Glomerular endothelial cell (primary cell): ENCODE measurements around the gene FIG4. TPM values are rescaled to one million over a fixed set of nuclear protein-coding genes. Genes with fewer than 3 reads are reported as not detected.
"Not testable (repeated sequence)": the region's sequence is repeated elsewhere in the genome, so short reads cannot be mapped to it uniquely, and the experiment has no call there.

ENCODE experiments used
- DNase-seq: peaks from one replicate; pipeline ENCODE4 v3.0.0-alpha.2; 2011; ENCODE audit warnings: low read depth, low spot score; ENCODE audit errors: extremely low read depth
- total RNA-seq: library from RNA; depleted of rRNA; stranded (reverse); fragments of >200 nt; gene quantifications from 2 replicates; pipeline ENCODE4 v1.2.3, GENCODE V29; 2015

Gene FIG4
- 12.8 and 18.9 TPM in 2 replicates for total RNA-seq

DNA sequence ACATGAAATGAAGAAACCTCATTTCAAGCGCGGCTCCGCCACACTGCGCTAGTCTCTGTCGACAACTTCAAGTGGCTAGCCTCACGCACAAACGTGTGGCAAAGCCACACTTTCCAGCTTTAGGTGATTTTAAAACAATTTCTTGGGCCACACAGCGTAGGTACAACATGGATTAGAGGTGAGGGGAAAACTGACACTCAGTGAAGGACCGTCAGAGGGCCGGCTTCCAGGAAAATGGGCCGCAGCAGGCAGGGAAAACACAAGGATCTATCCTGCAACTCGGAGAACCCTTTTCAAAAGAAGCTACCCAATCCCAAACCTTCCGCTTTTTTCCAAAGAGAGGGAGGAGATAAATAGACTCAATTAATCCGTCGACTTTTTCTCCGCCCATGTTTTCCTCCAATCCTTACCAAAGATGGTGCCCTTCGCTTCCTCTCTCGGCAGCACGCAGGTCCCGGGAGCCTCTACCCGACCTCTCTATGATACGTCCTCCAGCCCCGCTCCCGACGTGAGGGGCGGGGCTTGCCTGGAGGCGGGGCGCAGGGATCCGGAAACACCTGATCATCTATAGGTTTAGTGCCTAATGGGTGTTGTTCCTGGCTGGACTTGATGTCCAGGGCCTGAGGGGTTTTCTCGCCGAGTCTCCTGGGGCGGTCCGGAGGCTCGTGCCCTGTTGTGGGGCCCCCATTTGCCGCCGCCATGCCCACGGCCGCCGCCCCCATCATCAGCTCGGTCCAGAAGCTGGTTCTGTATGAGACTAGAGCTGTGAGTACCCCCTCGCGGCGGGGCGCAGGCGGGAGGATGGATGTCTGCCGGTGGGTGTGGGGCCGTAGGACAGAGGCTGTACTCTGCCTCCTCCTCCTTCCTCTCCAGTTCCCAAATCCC lies at the start of gene FIG4, which contains the start of gene AK9:
Gene FIG4, plus strand, starts transcription at position 560 of the 885 bp plus-strand sequence. Its CDS starts 140 bp downstream, at position 700.
Gene AK9, minus strand, starts transcription at position 466 of the 885 bp plus-strand sequence. CDS start 15,457 bp downstream, outside the sequence.
- no peak for DNase-seq

- DNase-seq, result no peak
Measured at GRCh38 chr6:109644131-109644530, 47.0 kb upstream of the FIG4 start.

DNA sequence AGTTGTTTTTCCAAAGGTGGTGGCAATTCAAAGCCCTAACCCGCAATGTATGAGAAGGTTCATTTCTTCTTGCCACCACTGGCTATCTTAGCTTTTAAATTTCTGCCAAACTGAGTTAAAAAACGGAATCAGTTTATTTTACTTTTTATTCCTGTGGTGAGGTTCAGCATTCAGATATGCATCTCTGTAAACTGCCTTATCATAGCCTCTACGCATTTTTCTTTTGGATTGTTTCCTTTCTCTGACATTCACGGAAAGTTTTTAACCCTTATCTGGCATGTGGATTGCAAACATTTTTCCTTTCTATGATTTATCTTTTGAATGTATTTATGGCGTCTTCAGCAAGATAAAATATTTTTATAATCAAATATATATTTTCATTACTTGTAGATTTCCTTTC lies 37.8 kb upstream of the FIG4 start:
- no peak for DNase-seq

DNA sequence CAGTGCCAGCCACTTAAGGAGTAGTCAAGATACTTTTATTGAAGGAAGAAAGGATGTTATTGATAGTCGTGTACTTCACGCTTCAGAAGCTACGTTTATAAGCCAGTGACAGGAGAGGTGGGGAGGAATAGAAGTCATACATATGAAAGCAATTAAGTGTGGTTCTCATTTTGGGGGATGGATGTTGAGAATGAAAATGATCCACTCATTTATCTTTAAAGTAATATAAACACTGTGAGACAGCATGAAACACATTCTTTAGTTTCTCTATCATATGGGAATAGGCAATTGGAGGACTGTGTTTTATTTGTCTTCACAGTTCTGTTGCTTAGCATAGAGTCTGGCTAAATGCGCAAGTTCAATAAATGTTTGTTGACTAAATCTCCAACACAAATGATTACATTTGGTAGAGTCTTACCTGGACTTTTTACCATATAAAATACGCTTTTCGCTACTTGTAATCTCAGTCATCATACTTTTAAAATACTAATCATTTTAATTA lies 35.3 kb upstream of the FIG4 start:
- no peak for DNase-seq

DNA sequence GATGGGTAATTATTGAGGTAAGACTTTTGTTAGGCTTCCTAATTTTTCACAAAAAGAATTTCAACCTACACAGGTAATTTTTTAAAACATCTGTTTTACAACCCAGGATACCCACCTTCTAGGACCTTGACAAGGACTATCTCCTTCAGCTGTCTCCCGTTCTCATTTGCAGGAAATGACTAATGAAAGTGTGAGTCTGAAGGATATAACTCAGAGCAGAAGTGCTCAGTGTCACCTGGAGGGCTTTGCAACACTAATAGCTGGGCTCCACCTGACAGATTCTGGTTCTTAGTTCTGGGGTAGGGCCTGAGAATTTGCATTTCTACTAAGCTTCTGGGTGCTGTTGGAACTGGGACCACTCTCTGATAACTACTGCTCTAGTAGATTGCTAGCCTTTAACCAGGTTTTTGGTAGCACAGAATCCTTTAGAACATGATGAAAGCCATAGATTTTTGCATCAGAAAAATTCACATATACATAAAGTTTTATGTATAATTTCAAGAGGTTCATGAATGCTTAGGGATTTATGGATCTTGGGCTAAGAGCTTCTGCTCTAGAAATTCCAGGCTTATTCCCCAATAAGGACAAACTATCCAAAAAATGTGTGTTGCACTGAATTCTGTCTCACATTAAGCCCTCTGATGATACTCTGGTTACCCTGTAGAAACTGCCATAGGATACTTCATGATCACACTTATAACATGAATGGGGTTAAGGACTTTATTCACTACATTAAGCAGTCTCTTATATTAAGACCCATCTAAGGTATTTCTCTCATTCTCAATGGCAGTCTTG lies 30.4 kb upstream of the FIG4 start:
- no peak for DNase-seq

GRCh38 chr6:109662192-109662591 lies 28.9 kb upstream of the FIG4 start:
- DNase-seq, result no peak

DNA sequence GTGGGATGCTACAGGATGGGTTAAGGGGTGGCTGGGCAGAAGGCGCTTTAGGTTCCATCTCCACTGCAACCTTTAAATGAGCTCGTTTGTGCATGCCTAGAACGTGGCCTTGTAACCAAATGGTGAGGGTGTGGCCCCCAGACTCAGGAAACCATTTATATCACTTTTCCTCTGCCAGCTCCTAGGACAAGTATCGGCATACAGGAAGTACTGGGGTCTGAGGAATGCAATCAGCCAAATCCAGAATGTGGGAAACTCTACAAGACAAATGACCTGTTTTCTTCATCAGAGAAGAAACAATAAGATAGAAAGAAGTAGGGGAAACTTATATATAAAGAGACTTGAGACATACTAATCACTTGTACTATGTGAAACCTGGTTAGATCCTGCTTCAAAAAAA lies 21.3 kb upstream of the FIG4 start:
- no peak for DNase-seq

- DNase-seq, result no peak
Measured at GRCh38 chr6:109671733-109672132, 19.4 kb upstream of the FIG4 start.

DNA sequence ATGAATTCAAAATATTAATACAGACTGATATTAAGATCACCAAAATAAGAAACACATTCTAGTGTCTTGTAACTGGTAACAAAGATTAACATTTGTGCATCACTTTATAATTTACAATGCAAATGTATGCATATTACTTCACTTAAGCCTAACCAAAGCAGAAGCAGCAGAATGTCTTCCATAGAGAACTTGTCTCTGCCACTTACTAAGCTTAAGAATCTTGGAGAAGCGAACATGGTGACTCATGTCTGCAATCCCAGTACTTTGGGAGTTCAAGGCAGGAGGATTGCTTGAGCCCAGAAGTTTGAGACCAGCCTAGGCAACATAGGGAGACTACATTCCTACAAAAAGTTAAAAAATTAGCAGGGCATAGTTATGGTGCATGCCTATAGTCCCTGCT lies 18.9 kb upstream of the FIG4 start:
- DNase-seq, result no peak

- no peak for DNase-seq
Measured at GRCh38 chr6:109672839-109673238, 18.3 kb upstream of the FIG4 start.

DNA sequence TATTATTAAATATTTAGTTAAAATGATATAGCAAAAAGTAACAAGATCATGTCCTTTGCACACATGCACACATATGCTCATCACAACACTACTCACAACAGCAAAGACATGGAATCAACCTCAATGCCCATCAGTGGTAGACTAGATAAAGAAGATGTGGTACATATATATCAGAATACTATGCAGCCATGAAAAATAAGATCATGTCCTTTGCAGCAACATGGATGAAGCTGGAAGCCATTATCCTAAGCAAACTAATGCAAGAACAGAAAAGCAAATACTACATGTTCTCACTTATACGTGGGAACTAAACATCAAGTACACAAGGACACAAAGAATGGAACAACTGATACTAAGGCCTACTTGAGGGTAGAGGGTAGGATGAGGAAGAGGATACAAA lies 14.4 kb upstream of the FIG4 start:
- no peak for DNase-seq

DNA sequence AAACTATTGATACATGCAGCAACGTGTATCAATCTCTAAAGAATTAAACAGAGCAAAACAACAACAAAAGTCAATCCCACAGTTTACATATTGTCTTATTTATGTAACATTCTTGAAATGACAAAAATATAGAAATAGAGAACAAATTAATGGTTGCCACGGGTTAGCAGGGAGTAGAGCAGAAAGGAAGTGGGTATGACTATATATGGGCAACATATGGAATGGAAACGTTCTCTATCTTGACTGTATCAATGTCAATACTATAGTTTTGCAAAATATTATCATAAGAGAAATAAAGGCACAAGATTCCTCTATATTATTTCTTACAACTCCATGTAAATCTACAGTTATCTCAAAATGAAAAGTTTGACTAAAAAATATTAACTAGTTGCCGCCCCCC lies 12.9 kb upstream of the FIG4 start:
- no peak for DNase-seq

GRCh38 chr6:109678661-109679505 lies 12.2 kb upstream of the FIG4 start:
- not testable (repeated sequence) for DNase-seq

- no peak for DNase-seq
Measured at GRCh38 chr6:109686566-109687265, 4.4 kb upstream of the FIG4 start.

DNA sequence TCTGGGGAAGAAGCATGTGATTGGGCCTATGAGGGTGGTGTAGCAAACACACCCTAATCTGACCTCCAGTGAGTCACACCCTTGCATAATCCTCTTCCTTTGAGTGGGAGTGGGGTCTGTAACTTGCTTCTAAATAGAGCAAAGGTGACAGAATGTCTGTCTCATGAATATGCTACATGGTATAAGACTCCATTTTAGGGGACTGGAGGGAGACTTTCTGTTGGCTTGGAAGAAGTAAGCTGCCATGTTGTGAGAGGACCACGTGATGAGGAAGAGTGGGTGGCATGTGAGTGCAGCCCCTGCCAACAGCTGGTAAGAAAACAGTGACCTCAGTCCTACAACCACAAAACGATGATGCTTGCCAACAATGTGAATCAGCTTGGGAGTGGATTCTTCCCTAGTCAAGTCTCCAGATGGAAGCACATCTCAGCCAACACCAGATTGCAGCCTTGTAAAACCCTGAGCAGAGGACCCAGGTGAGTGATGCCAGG lies 3.8 kb upstream of the FIG4 start:
- DNase-seq, result no peak

DNA sequence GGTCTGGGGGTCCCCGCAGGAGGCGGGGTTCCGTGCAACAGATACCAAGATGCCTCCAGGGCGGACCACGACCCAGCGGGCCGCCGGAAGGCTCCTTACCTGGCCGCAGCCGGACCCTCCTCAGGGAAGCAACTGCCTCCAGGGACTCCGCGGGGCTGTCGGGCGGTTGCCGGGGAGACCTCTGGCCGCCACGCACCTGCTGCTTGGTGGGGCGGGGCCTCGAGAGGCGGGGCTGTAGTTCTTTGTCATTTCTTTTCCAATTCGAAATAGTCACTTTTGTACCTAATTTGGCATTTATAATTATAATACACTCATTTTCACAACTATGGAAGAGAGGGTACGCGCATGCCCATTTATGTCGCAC lies 741 bp upstream of the FIG4 start:
- no peak for DNase-seq

GRCh38 chr6:109693111-109693510 lies 2.0 kb downstream of the FIG4 start:
- no peak for DNase-seq

DNA sequence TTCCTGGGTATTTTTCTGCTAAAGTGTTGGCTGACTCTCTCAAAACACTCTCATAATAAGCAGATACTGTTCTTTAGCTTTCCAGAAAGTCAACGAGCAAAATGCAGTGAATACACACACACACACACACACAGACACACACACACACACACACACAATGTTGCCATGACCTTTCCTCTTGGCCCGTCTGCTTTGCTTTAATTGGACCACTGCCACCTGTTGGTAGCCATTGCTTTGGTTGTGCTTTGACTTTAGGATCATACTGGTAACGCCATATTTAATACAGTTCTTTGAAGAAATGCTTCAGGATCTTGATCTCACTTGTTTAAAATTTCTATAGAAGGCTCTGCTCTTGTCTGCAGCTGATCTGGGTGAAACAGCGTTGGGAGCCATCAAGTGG lies 4.4 kb downstream of the FIG4 start:
- no peak for DNase-seq

- DNase-seq, result no peak
Measured at GRCh38 chr6:109696355-109696754, 5.3 kb downstream of the FIG4 start.

DNA sequence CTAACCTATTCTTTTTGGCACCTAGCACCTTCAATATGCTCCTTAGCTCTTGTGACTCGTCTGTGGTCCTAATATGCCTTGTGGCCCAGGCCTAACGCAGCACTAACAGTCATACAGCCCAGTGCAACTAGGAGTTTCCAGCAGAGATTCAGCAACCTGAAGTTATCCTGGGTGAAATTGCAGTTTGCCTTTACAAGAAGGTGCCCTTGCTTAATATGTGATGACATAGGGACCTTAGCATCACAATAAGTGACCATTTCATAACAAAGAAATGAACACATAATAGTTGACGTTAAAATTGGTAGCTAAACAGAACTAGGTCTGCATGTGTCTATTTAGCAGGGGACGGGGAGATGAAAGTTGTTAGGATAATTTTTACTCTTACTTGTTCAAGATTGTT lies 10.1 kb downstream of the FIG4 start:
- DNase-seq, result no peak
